ENCODE measurements around the gene KSR1.
"Not testable (repeated sequence)": the region's sequence is repeated elsewhere in the genome, so short reads cannot be mapped to it uniquely, and the experiment has no call there.

The KSR1 gene

GRCh38 chr17:27419156-27419555, 37.1 kb upstream of the KSR1 start:
- TF ChIP-seq POLR2AphosphoS5 (IDR thresholded peaks at IDR 0.05; ENCODE audit: low read depth, low read length): no peak
- TF ChIP-seq POLR2A (IDR thresholded peaks at IDR 0.05; ENCODE audit: low read depth, low read length): no peak
- TF ChIP-seq TAF1 (IDR thresholded peaks at IDR 0.05; ENCODE audit: borderline replicate concordance, low read depth, low read length): no peak
- FAIRE-seq: no peak
- DNase-seq (ENCODE audit: insufficient read length): no peak

- FAIRE-seq (no peak), DNase-seq (ENCODE audit: insufficient read length) (no peak)
- TF ChIP-seq POLR2AphosphoS5 (IDR thresholded peaks at IDR 0.05; ENCODE audit: low read depth, low read length) (no peak), POLR2A (IDR thresholded peaks at IDR 0.05; ENCODE audit: low read depth, low read length) (no peak), TAF1 (IDR thresholded peaks at IDR 0.05; ENCODE audit: borderline replicate concordance, low read depth, low read length) (no peak)
These were observed 35.9 kb upstream of the KSR1 start for GRCh38 chr17:27420211-27420950.

GRCh38 chr17:27421111-27421510, 35.1 kb upstream of the KSR1 start:
- FAIRE-seq (no peak), DNase-seq (ENCODE audit: insufficient read length) (no peak)
- TF ChIP-seq TAF1 (IDR thresholded peaks at IDR 0.05; ENCODE audit: borderline replicate concordance, low read depth, low read length) (no peak), POLR2AphosphoS5 (IDR thresholded peaks at IDR 0.05; ENCODE audit: low read depth, low read length) (no peak), POLR2A (IDR thresholded peaks at IDR 0.05; ENCODE audit: low read depth, low read length) (no peak)

GRCh38 chr17:27421626-27422025, 34.6 kb upstream of the KSR1 start:
- FAIRE-seq; DNase-seq (ENCODE audit: insufficient read length): not testable (repeated sequence)

GRCh38 chr17:27422601-27423000, 33.6 kb upstream of the KSR1 start:
- TF ChIP-seq TAF1 (IDR thresholded peaks at IDR 0.05; ENCODE audit: borderline replicate concordance, low read depth, low read length) (no peak), POLR2AphosphoS5 (IDR thresholded peaks at IDR 0.05; ENCODE audit: low read depth, low read length) (no peak)
- no peak for FAIRE-seq
- DNase-seq (ENCODE audit: insufficient read length): no peak

- DNase-seq (ENCODE audit: insufficient read length) (no peak), FAIRE-seq (no peak)
- TF ChIP-seq POLR2A (IDR thresholded peaks at IDR 0.05; ENCODE audit: low read depth, low read length): no peak
These were observed 32.6 kb upstream of the KSR1 start for GRCh38 chr17:27423651-27424050.

GRCh38 chr17:27424516-27424915, 31.7 kb upstream of the KSR1 start:
- FAIRE-seq: no peak
- no peak for TF ChIP-seq POLR2AphosphoS5 (IDR thresholded peaks at IDR 0.05; ENCODE audit: low read depth, low read length)
- no peak for TF ChIP-seq TAF1 (IDR thresholded peaks at IDR 0.05; ENCODE audit: borderline replicate concordance, low read depth, low read length)
- no peak for TF ChIP-seq POLR2A (IDR thresholded peaks at IDR 0.05; ENCODE audit: low read depth, low read length)
- DNase-seq (ENCODE audit: insufficient read length): no peak

GRCh38 chr17:27424941-27425340, 31.3 kb upstream of the KSR1 start:
- DNase-seq (ENCODE audit: insufficient read length) (no peak), FAIRE-seq (no peak)
- TF ChIP-seq TAF1 (IDR thresholded peaks at IDR 0.05; ENCODE audit: borderline replicate concordance, low read depth, low read length): no peak
- TF ChIP-seq POLR2A (IDR thresholded peaks at IDR 0.05; ENCODE audit: low read depth, low read length): no peak
- no peak for TF ChIP-seq POLR2AphosphoS5 (IDR thresholded peaks at IDR 0.05; ENCODE audit: low read depth, low read length)

- not testable (repeated sequence) for FAIRE-seq; DNase-seq (ENCODE audit: insufficient read length)
These were observed 30.7 kb upstream of the KSR1 start for GRCh38 chr17:27425571-27425970.

- DNase-seq (ENCODE audit: insufficient read length) (no peak), FAIRE-seq (no peak)
- TF ChIP-seq TAF1 (IDR thresholded peaks at IDR 0.05; ENCODE audit: borderline replicate concordance, low read depth, low read length) (no peak), POLR2AphosphoS5 (IDR thresholded peaks at IDR 0.05; ENCODE audit: low read depth, low read length) (no peak), POLR2A (IDR thresholded peaks at IDR 0.05; ENCODE audit: low read depth, low read length) (no peak)
These were observed 30.3 kb upstream of the KSR1 start for GRCh38 chr17:27425991-27426390.

GRCh38 chr17:27426471-27426870, 29.8 kb upstream of the KSR1 start:
- FAIRE-seq; DNase-seq (ENCODE audit: insufficient read length): not testable (repeated sequence)

GRCh38 chr17:27427166-27427862, 28.9 kb upstream of the KSR1 start:
- not testable (repeated sequence) for DNase-seq (ENCODE audit: insufficient read length); FAIRE-seq

GRCh38 chr17:27428781-27429505, 27.3 kb upstream of the KSR1 start:
- DNase-seq (ENCODE audit: insufficient read length) (no peak), FAIRE-seq (no peak)
- TF ChIP-seq POLR2AphosphoS5 (IDR thresholded peaks at IDR 0.05; ENCODE audit: low read depth, low read length) (no peak), TAF1 (IDR thresholded peaks at IDR 0.05; ENCODE audit: borderline replicate concordance, low read depth, low read length) (no peak), POLR2A (IDR thresholded peaks at IDR 0.05; ENCODE audit: low read depth, low read length) (no peak)
